HCT116 (cell line): ENCODE data around the gene GTF2IRD1. TPM values are rescaled to one million over a fixed set of nuclear protein-coding genes. Genes with fewer than 3 reads are reported as not detected.
"Not testable (repeated sequence)": the region's sequence is repeated elsewhere in the genome, so short reads cannot be mapped to it uniquely, and the experiment has no call there.

Experiments
- ATAC-seq: fragments of 200-7000 bp; cut with Tn5 transposase; 2 replicates; pipeline ENCODE4 v1.9.1; 2020; ENCODE audit warnings: mild to moderate bottlenecking, moderate library complexity
- BruUV-seq: library from RNA; stranded (reverse); fragments of 400-500 nt; replicated peaks from 2 replicates; lab custom pipeline; 2021; lab: Mats Ljungman, UMichigan
- CTCF ChIA-PET: fragments of 300-600 bp; sonication (Branson Sonifier 250); formaldehyde crosslinking; loops from one replicate; lab custom pipeline; 2021; ENCODE audit warnings: antibody characterized with exemption; lab: Charles Lee
- POLR2A ChIA-PET: fragments of 300-600, 350-600 bp; sonication (Branson Sonifier 250); formaldehyde crosslinking; loops from one replicate; lab custom pipeline; 2021; ENCODE audit warnings: antibody characterized with exemption; lab: Charles Lee
- RAD21 ChIA-PET, 2 experiments: fragments of 300-600 bp; sonication (Branson Sonifier 250); formaldehyde crosslinking; loops; one replicate each; lab custom pipeline; 2023; ENCODE audit warnings: low total read pairs in 2 of 2; ENCODE audit not compliant: uncharacterized antibody in 2 of 2, unreplicated experiment in 2 of 2, low non-redundant PET in 1 of 2; lab: Charles Lee
- DNase-seq: peaks from one replicate; pipeline ENCODE4 v3.0.0-alpha.2; 2010; ENCODE audit warnings: low read depth, low spot score
- H2AFZ ChIP-seq: fragments of 200-600 bp; shearing (Covaris generic), sonication (generic); 2 replicates; pipeline ENCODE4 v1.6.1; 2017; ENCODE audit warnings: low read depth, mixed run types, mixed read lengths, antibody characterized with exemption, low read length; ENCODE audit not compliant: poor library complexity, severe bottlenecking
- H3K27ac ChIP-seq: 2 replicates; pipeline ENCODE4 v1.5.1; 2012; ENCODE audit warnings: low read depth, low read length
- H3K27me3 ChIP-seq: fragments of 200-600 bp; sonication (generic); 2 replicates; pipeline ENCODE4 v1.6.1; 2016; ENCODE audit warnings: mixed run types, low read length, mixed read lengths; ENCODE audit not compliant: insufficient read depth
- H3K36me3 ChIP-seq, 2 experiments: fragments of 200-500 bp in 1 of 2; fragments of 200-600 bp in 1 of 2; sonication (Bioruptor generic) in 1 of 2; sonication (generic) in 1 of 2; 2 replicates each; pipeline versions ENCODE4 v1.5.1 to v1.6.1; 2014 to 2016; ENCODE audit warnings: low read length in 2 of 2, inconsistent platforms in 1 of 2, mixed read lengths in 1 of 2, mixed run types in 1 of 2; ENCODE audit not compliant: insufficient read depth in 2 of 2, control insufficient read depth in 1 of 2
- H3K4me1 ChIP-seq, 2 experiments: fragments of 200-600 bp in 1 of 2; sonication (generic) in 1 of 2; 2 replicates each; pipeline versions ENCODE4 v1.5.1 to v1.6.1; 2012 to 2017; ENCODE audit warnings: low read length in 2 of 2, inconsistent platforms in 1 of 2, mild to moderate bottlenecking in 1 of 2, mixed read lengths in 1 of 2, mixed run types in 1 of 2, moderate library complexity in 1 of 2; ENCODE audit not compliant: insufficient read depth in 2 of 2, control insufficient read depth in 1 of 2
- H3K4me2 ChIP-seq: fragments of 200-600 bp; sonication (generic); 2 replicates; pipeline ENCODE4 v1.6.1; 2017; ENCODE audit warnings: mixed run types, low read length, mixed read lengths
- H3K4me3 ChIP-seq, 2 experiments: fragments of 200-600 bp in 1 of 2; sonication (generic) in 1 of 2; replicated peaks in 1 of 2; 2 replicates each; pipeline ENCODE4 v1.5.1; 2011 to 2016; ENCODE audit warnings: low read length in 2 of 2, control low read depth in 1 of 2, low read depth in 1 of 2, mild to moderate bottlenecking in 1 of 2, mixed read lengths in 1 of 2, mixed run types in 1 of 2
- H3K79me2 ChIP-seq: fragments of 200-600 bp; sonication (generic); 2 replicates; pipeline ENCODE4 v1.6.1; 2017; ENCODE audit warnings: mild to moderate bottlenecking, mixed run types, low read length, moderate library complexity, mixed read lengths; ENCODE audit not compliant: insufficient read depth
- H3K9ac ChIP-seq: fragments of 200-600 bp; sonication (generic); 2 replicates; pipeline ENCODE4 v1.6.1; 2016; ENCODE audit warnings: low read length, mixed read lengths
- H3K9me2 ChIP-seq: fragments of 200-600 bp; sonication (generic), shearing (Covaris generic); 2 replicates; pipeline ENCODE4 v1.6.1; 2017; ENCODE audit warnings: mixed run types, mild to moderate bottlenecking, moderate library complexity; ENCODE audit not compliant: insufficient read depth
- H3K9me3 ChIP-seq, 2 experiments: fragments of 200-500 bp in 1 of 2; fragments of 200-600 bp in 1 of 2; sonication (Bioruptor generic) in 1 of 2; sonication (generic) in 1 of 2; 2 replicates each; pipeline ENCODE4 v1.6.1; 2014 to 2017; ENCODE audit warnings: low read length in 2 of 2, mixed read lengths in 2 of 2, inconsistent platforms in 1 of 2, low read depth in 1 of 2, mild to moderate bottlenecking in 1 of 2, mixed run types in 1 of 2, moderate library complexity in 1 of 2; ENCODE audit not compliant: control insufficient read depth in 1 of 2, insufficient read depth in 1 of 2
- H4K20me1 ChIP-seq: fragments of 200-600 bp; sonication (generic), shearing (Covaris generic); 2 replicates; pipeline ENCODE4 v1.6.1; 2017; ENCODE audit warnings: mixed run types, mild to moderate bottlenecking, moderate library complexity; ENCODE audit not compliant: insufficient read depth
- CBX3 ChIP-seq: IDR thresholded peaks from 2 replicates; pipeline ENCODE4 v1.6.1; 2012; ENCODE audit warnings: low read depth
- CEBPB ChIP-seq: IDR thresholded peaks from 2 replicates; pipeline ENCODE4 v1.6.1; 2012; ENCODE audit warnings: low read depth
- CTCF ChIP-seq, 3 experiments: fragments of 200-600 bp in 1 of 3; sonication (generic) in 1 of 3; IDR thresholded peaks in 2 of 3; conservative IDR thresholded peaks in 1 of 3; 2 replicates each; pipeline ENCODE4 v1.5.1; 2012 to 2017; ENCODE audit warnings: low read depth in 2 of 3, low read length in 2 of 3, antibody characterized with exemption in 1 of 3, borderline replicate concordance in 1 of 3, control low read depth in 1 of 3, mild to moderate bottlenecking in 1 of 3, mixed read lengths in 1 of 3, mixed run types in 1 of 3, moderate library complexity in 1 of 3; ENCODE audit not compliant: insufficient read depth in 1 of 3
- EGR1 ChIP-seq: IDR thresholded peaks from 2 replicates; pipeline ENCODE4 v1.6.1; 2012; ENCODE audit warnings: low read depth
- ELF1 ChIP-seq: IDR thresholded peaks from 2 replicates; pipeline ENCODE4 v1.6.1; 2012; ENCODE audit warnings: low read depth, borderline replicate concordance
- EZH2phosphoT487 ChIP-seq: fragments of 200-600 bp; IDR thresholded peaks from 2 replicates; pipeline ENCODE4 v1.6.1; 2018; ENCODE audit warnings: antibody characterized with exemption, borderline replicate concordance
- JUND ChIP-seq: IDR thresholded peaks from 2 replicates; pipeline ENCODE4 v1.6.1; 2012
- MAX ChIP-seq: IDR thresholded peaks from 2 replicates; pipeline ENCODE4 v1.6.1; 2012
- POLR2A ChIP-seq: IDR thresholded peaks from 2 replicates; pipeline ENCODE4 v1.7.0; 2011; ENCODE audit warnings: borderline replicate concordance; ENCODE audit not compliant: insufficient read depth, insufficient read length; ENCODE audit errors: extremely low read depth
- POLR2AphosphoS5 ChIP-seq: IDR thresholded peaks from 2 replicates; pipeline ENCODE4 v1.6.1; 2011; ENCODE audit warnings: mild to moderate bottlenecking, low read depth, low read length, moderate library complexity
- RAD21 ChIP-seq: IDR thresholded peaks from 2 replicates; pipeline ENCODE4 v1.6.1; 2012; ENCODE audit warnings: low read depth, mild to moderate bottlenecking
- REST ChIP-seq: IDR thresholded peaks from 2 replicates; pipeline ENCODE4 v1.6.1; 2012; ENCODE audit warnings: low read depth
- SIN3A ChIP-seq: IDR thresholded peaks from 2 replicates; pipeline ENCODE4 v1.6.1; 2012; ENCODE audit warnings: low read depth
- SRF ChIP-seq: IDR thresholded peaks from 2 replicates; pipeline ENCODE4 v1.6.1; 2012; ENCODE audit warnings: low read depth
- TCF7L2 ChIP-seq: IDR thresholded peaks from 2 replicates; pipeline ENCODE4 v1.7.0; 2011; ENCODE audit warnings: borderline replicate concordance, inconsistent platforms; ENCODE audit not compliant: insufficient read depth, insufficient read length; ENCODE audit errors: extremely low read depth
- YY1 ChIP-seq: IDR thresholded peaks from 2 replicates; pipeline ENCODE4 v1.6.1; 2011; ENCODE audit warnings: low read length, low read depth, moderate library complexity, mild to moderate bottlenecking; ENCODE audit not compliant: insufficient replicate concordance; ENCODE audit errors: extremely low read depth
- ZNF274 ChIP-seq: fragments of 200-500 bp; sonication (Bioruptor generic); IDR thresholded peaks from 2 replicates; pipeline ENCODE4 v1.6.1; 2014; ENCODE audit warnings: mild to moderate bottlenecking, low read depth, low read length, inconsistent platforms
- intact Hi-C: fragments of 100-400 bp; cut with micrococcal nuclease; formaldehyde crosslinking; loops from 2 replicates; pipeline ENCODE4 v1.10.0; 2022
- total RNA-seq: library from RNA; stranded (reverse); gene quantifications from one replicate; pipeline ENCODE4 v1.2.1, GENCODE V29; 2021; ENCODE audit not compliant: unreplicated experiment

Gene GTF2IRD1
- total RNA-seq, 1 experiment from 2014 or later: 34.5 TPM

- no TSS peak for BruUV-seq
- Histone ChIP-seq H3K4me1 (peaks cover 0 to 3% of the 10 kb centered on the region in 2 experiments; a peak in 1 of 4 replicates), H3K79me2 (no peaks in the 10 kb centered on the region), H2AFZ (no peak overlapping the region), H3K4me3 (no peak overlapping the region), H3K27me3 (no peaks in the 10 kb centered on the region), H4K20me1 (no peaks in the 10 kb centered on the region), H3K36me3 (peaks cover 0 to 3% of the 10 kb centered on the region in 2 experiments; a peak in 2 of 4 replicates), H3K9ac (no peak overlapping the region), H3K4me2 (no peak overlapping the region), H3K27ac (no peak overlapping the region), H3K9me3 (no peaks in the 10 kb centered on the region), H3K9me2 (no peaks in the 10 kb centered on the region)
- RAD21 ChIA-PET: no interaction called here
- TF ChIP-seq JUND (no peak), ZNF274 (no peak), POLR2A (no peak), CBX3 (no peak), ELF1 (no peak), TCF7L2 (no peak), SRF (no peak), RAD21 (no peak), CTCF (IDR thresholded peaks at IDR 0.05 in 2 of 3, conservative IDR thresholded peaks at IDR 0.05 in 1 of 3; ENCODE audit: borderline replicate concordance in 1 of 3, insufficient read depth in 1 of 3, low read depth in 2 of 3, low read length in 2 of 3) (no peak), EGR1 (no peak), YY1 (no peak), SIN3A (no peak), CEBPB (no peak), EZH2phosphoT487 (no peak), POLR2AphosphoS5 (no peak), REST (no peak), MAX (no peak)
- POLR2A ChIA-PET: no interaction called here
- intact Hi-C loops: no loop called here
- CTCF ChIA-PET: no interaction called here
- no peak for DNase-seq
- no peak for ATAC-seq
Observed at GRCh38 chr7:74527842-74528241, 74.1 kb downstream of the GTF2IRD1 start.

- H3K36me3 ChIP-seq, H3K27ac ChIP-seq, H3K4me1 ChIP-seq, RAD21 ChIA-PET, H3K4me2 ChIP-seq, H2AFZ ChIP-seq, POLR2A ChIA-PET, H3K9ac ChIP-seq, intact Hi-C loops, BruUV-seq, DNase-seq, H3K79me2 ChIP-seq, H3K4me3 ChIP-seq, H4K20me1 ChIP-seq, CTCF ChIA-PET, H3K9me3 ChIP-seq, H3K9me2 ChIP-seq, ATAC-seq, H3K27me3 ChIP-seq: not testable (repeated sequence)
Observed at GRCh38 chr7:74528773-74529172, 75.1 kb downstream of the GTF2IRD1 start.
